AG04450 (cell line): Measurements from ENCODE around the gene CELF5. TPM values are rescaled to one million over a fixed set of nuclear protein-coding genes. Genes with fewer than 3 reads are reported as not detected.
"Not testable (repeated sequence)": the region's sequence is repeated elsewhere in the genome, so short reads cannot be mapped to it uniquely, and the experiment has no call there.

Experiments
- CTCF ChIA-PET: fragments of 300-600, 350-600 bp; formaldehyde crosslinking; extraction: SDS; loops from one replicate; lab custom pipeline; 2022; ENCODE audit warnings: antibody characterized with exemption, inconsistent platforms; lab: Charles Lee
- POLR2A ChIA-PET: fragments of 350-600 bp; formaldehyde crosslinking; extraction: SDS; loops from one replicate; lab custom pipeline; 2021; ENCODE audit warnings: antibody characterized with exemption, inconsistent platforms; lab: Yijun Ruan, JAX
- DNase-seq: peaks from one replicate; pipeline ENCODE4 v3.0.0-alpha.2; 2011; ENCODE audit warnings: low read depth, low spot score
- H3K27ac ChIP-seq: one replicate; pipeline ENCODE4 v1.5.1; 2012; ENCODE audit warnings: low read depth, low read length, control low read depth
- H3K27me3 ChIP-seq: one replicate; pipeline ENCODE4 v1.6.0; 2012; ENCODE audit warnings: low read length; ENCODE audit not compliant: control insufficient read depth, insufficient read depth
- H3K4me3 ChIP-seq: 2 replicates; pipeline ENCODE4 v1.5.1; 2011; ENCODE audit warnings: mild to moderate bottlenecking, low read depth, low read length, control low read depth
- H3K9me3 ChIP-seq: 2 replicates; pipeline ENCODE4 v1.5.1; 2012; ENCODE audit warnings: low read length; ENCODE audit not compliant: control insufficient read depth, insufficient read depth
- polyA plus RNA-seq: library from polyadenylated mRNA; depleted of rRNA; stranded (reverse); fragments of >200 nt; gene quantifications from 2 replicates; pipeline ENCODE4 v1.2.3, GENCODE V29; 2011
- TF ChIP-seq, protein P1 (sequence below): IDR thresholded peaks from 2 replicates; pipeline ENCODE4 v1.5.1; 2011; ENCODE audit warnings: low read depth, low read length, control low read depth, inconsistent platforms

The CELF5 gene
- polyA plus RNA-seq, 1 experiment: not detected

GRCh38 chr19:3188627-3189596 is 35.5 kb upstream of the CELF5 start:
- Histone ChIP-seq H3K9me3 (no peaks in the 10 kb centered on the region; the same call in 1 of the 2 replicates), H3K27ac (no peak overlapping the region), H3K27me3 (no peaks in the 10 kb centered on the region), H3K4me3 (no peak overlapping the region)
- ChIA-PET CTCF (no interaction called here), POLR2A (no interaction called here)
- DNase-seq: no peak
- TF ChIP-seq, protein P1, sequence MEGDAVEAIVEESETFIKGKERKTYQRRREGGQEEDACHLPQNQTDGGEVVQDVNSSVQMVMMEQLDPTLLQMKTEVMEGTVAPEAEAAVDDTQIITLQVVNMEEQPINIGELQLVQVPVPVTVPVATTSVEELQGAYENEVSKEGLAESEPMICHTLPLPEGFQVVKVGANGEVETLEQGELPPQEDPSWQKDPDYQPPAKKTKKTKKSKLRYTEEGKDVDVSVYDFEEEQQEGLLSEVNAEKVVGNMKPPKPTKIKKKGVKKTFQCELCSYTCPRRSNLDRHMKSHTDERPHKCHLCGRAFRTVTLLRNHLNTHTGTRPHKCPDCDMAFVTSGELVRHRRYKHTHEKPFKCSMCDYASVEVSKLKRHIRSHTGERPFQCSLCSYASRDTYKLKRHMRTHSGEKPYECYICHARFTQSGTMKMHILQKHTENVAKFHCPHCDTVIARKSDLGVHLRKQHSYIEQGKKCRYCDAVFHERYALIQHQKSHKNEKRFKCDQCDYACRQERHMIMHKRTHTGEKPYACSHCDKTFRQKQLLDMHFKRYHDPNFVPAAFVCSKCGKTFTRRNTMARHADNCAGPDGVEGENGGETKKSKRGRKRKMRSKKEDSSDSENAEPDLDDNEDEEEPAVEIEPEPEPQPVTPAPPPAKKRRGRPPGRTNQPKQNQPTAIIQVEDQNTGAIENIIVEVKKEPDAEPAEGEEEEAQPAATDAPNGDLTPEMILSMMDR: no peak

DNA sequence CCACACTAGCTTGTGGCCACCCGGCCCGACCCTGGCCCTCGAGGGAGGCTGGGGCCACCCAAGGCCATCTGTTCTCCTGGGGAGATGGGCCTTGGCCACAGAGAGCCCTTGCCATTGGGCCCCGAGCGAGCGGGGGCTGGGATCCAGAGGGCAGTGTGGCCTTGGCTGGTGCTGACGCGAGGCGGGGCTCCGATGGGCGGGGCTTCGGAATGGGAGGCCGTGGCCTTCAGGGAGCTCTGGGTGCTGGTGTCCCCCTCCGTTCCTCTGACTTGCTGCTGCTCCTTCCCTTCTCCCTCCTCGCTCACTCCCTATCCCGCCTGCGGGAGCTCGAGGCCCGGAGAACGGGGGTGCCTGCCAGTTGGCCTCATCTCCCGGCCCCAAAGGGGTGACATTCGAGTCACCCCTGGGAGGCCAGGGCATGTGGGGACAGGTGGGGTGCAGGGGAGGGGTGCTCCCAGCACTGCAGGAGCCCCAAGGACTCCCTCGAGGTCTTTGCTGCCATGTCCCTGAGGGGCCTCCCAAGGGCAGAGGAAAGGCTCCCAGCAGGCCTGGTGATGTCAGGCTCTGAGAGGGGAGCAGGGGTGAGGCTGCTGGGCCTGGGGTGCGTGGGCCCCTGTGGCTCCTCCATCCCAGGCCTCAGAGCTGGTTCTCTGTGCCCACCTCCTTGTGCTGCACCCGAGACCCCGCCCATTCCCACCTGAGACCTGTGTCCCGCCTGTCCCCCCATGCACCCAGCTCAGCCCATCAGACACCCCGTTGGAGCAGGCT is 34.6 kb upstream of the CELF5 start:
- TF ChIP-seq, protein P1: no peak
- Histone ChIP-seq H3K27ac (no peak overlapping the region), H3K4me3 (no peak overlapping the region), H3K9me3 (no peaks in the 10 kb centered on the region; the same call in 1 of the 2 replicates), H3K27me3 (no peaks in the 10 kb centered on the region)
- POLR2A ChIA-PET: no interaction called here
- DNase-seq: no peak
- CTCF ChIA-PET: no interaction called here

- Histone ChIP-seq H3K27me3 (no peaks in the 10 kb centered on the region), H3K27ac (no peak overlapping the region), H3K4me3 (no peak overlapping the region), H3K9me3 (no peaks in the 10 kb centered on the region; the same call in 1 of the 2 replicates)
- POLR2A ChIA-PET: no interaction called here
- no peak for DNase-seq
- CTCF ChIA-PET: no interaction called here
- TF ChIP-seq, protein P1: no peak
These were observed 34.0 kb upstream of the CELF5 start for GRCh38 chr19:3190470-3190770.

DNA sequence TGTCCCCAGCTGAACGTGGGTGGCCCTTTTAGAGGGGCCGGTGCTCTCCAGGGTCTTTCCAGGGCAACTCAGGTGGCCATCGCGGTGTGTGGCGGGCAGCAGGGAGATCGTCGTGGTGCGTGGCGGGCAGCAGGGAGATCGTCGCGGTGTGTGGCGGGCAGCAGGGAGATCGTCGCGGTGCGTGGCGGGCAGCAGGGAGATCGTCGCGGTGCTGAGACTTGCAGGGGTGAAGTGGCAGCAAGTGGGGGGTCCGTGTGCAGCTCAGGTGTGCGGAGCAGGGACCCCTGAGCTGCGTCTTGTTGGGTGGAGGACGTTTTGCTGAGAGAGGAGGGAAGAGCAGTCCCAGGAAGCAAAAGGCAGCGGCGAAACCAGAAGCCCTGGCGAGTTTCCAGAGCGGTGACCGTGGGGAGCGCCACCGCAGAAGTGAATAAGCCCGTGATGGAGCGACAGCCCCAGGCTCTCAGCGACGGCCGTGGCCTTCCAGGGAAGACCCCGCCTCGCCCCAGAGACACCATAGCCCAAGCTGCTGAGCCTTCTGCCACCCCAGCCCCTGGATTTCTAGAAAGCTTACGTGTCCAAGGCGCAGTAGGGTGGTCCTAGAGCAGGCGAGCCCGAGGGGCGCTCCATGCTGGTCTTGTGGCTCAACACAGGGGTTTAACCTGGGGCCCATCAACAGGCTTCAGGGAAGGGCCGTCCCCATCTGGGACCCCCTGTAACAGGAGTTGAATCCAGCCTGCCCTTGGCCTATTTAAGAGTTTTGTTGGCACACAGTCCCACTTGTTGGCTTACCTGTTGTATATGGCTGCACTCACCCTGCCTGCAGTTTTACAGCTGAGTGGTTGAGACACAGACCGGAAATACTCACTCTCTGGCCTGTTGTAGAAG is 33.3 kb upstream of the CELF5 start:
- Histone ChIP-seq H3K4me3 (no peak overlapping the region), H3K27me3 (no peaks in the 10 kb centered on the region), H3K27ac (no peak overlapping the region), H3K9me3 (no peaks in the 10 kb centered on the region; the same call in 1 of the 2 replicates)
- TF ChIP-seq, protein P1: no peak
- no peak for DNase-seq
- CTCF ChIA-PET: no interaction called here
- POLR2A ChIA-PET: no interaction called here

DNA sequence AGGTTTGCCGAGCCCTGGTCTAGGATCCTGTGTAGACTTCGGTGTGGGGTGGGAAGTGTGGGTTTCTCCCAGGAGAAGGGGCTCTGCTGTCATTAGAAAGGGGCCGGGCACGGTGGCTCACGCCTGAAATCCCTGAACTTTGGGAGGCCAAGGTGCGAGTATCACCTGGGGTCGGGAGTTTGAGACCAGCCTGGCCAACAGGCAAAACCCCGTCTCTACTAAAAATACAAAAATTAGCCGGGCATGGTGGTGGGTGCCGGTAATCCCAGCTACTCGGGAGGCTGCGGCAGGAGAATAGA is 32.7 kb upstream of the CELF5 start:
- CTCF ChIA-PET, H3K27ac ChIP-seq, POLR2A ChIA-PET: not testable (repeated sequence)

More for the DNA sequence above, 32.7 kb upstream of the CELF5 start:
- H3K9me3 ChIP-seq, H3K27me3 ChIP-seq, H3K4me3 ChIP-seq, DNase-seq: not testable (repeated sequence)
